HG02970 (cell line): Measurements from ENCODE around the gene UTP4.
"Not testable (repeated sequence)": the region's sequence is repeated elsewhere in the genome, so short reads cannot be mapped to it uniquely, and the experiment has no call there.

ENCODE experiments used
- ATAC-seq: cut with Tn5 transposase; IDR thresholded peaks from one replicate; pipeline ENCODE4 v1.9.1; 2021; ENCODE audit warnings: mild to moderate bottlenecking, moderate library complexity, moderate number of reproducible peaks; ENCODE audit not compliant: unreplicated experiment, low FRiP score

The UTP4 gene

GRCh38 chr16:69126801-69127200 is 5.6 kb upstream of the UTP4 start:
- not testable (repeated sequence) for ATAC-seq

- ATAC-seq: no peak
These were observed 4.4 kb upstream of the UTP4 start for GRCh38 chr16:69127966-69128510.

DNA sequence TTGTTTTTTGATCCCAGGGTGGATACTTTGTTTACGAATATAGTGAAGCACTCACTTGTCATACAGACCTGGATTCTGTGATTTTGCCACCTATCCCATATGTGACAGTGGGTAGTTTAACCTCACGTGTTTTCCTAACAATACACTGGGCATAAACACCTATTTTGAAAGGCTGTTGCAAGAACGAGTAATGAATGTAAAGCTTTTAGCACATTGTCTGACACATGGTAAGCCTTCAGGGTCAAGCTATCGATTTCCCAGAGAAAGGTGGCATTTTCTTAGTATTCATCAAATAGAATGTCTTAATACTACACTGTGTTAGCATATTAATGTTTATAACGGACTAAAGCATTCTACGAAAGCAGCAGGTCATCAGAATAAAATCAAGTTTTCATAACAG is 2.0 kb upstream of the UTP4 start:
- no peak for ATAC-seq

DNA sequence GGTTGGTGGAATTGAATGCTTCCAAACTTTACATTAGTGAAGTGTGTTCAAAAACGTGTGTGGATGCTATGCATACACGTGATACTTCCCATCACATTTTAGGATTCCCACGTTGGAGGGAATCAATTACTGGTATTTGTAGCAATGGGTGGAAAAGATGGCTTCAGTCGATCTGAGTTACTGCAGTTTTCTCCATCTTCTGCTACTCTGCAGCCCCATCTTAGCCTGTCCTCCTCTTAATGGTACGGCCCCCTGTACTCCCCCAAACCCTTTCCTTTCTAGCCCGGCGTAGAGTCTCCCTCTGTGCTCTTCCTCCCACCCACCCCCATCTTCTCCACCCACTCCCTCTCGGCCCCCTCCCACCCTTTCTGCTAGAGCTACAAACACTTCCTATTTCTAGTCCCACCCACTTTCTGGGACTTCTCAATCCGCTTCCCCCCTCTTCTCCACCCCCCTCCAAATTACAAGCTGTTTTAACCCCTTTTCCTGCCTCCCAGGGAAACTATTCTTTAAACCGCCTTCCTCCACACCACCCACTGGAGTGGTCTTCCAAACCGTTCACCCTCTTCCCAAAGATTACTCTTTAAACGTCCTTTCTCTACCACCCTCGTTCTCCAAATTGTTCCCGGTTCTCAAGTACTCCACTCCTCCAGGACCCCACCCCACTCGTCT is 1.1 kb upstream of the UTP4 start:
- no peak for ATAC-seq

GRCh38 chr16:69131839-69132423 is 518 bp upstream of the UTP4 start:
- peak; percentile 36 for ATAC-seq

DNA sequence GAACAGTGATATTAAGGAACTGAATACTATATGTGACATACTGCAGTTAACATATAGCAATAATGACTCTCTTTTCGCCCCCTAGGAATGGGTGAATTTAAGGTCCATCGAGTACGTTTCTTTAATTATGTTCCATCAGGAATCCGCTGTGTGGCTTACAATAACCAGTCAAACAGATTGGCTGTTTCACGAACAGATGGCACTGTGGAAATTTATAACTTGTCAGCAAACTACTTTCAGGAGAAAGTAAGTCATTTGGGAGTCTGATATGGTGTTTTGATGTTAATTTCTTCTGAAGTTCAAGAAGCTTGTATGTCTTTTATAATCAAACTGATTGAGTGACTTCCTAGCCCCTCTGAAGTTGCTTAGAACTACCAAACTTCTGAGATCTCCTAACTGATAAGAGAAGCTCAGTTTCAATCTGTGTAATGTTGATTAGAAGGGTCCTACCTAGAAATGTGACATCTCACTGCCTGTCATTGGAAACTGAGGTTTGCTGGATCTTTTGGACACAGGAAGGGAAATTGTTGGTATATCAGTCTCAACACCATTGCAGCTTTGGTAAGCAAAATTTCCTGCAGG is 1.0 kb downstream of the UTP4 start:
- ATAC-seq: no peak

DNA sequence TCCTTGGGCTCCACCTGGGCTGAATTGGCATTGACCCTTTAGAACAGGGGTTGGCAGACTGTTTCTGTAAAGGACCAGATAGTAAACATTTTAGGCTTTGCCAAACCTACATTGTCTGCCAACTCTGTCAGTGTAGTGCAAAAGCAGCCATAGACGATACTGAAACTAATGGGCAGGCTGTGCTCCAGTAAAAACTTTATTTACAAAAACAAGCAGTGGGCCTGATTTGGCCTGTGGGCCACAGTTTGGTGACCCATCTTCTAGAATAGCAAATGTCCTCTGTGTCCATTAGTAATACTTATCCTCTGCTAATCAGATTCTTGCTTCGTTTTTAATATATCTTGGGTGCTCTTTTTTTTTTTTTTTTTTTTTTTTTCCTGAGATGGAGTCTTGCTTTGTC is 6.2 kb downstream of the UTP4 start:
- ATAC-seq: no peak

GRCh38 chr16:69139464-69139863 is 7.0 kb downstream of the UTP4 start:
- not testable (repeated sequence) for ATAC-seq

GRCh38 chr16:69141014-69141413 is 8.6 kb downstream of the UTP4 start:
- no peak for ATAC-seq

GRCh38 chr16:69141936-69142335 is 9.5 kb downstream of the UTP4 start:
- no peak for ATAC-seq

DNA sequence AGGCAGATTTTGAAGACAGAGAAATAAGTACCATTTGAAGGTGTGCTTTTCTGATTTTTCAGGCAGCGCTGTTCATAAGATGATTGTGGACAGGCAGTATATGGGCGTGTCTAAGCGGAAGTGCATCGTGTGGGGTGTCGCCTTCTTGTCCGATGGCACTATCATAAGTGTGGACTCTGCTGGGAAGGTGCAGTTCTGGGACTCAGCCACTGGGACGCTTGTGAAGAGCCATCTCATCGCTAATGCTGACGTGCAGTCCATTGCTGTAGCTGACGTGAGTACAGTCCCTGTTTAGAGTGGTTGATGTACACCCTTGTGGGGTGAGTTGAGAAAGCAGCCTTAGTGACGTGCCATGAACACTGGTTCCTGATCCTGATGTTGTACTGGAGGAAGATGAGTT is 10.7 kb downstream of the UTP4 start:
- ATAC-seq: no peak

- no peak for ATAC-seq
These were observed 13.2 kb downstream of the UTP4 start for GRCh38 chr16:69145658-69146057.

DNA sequence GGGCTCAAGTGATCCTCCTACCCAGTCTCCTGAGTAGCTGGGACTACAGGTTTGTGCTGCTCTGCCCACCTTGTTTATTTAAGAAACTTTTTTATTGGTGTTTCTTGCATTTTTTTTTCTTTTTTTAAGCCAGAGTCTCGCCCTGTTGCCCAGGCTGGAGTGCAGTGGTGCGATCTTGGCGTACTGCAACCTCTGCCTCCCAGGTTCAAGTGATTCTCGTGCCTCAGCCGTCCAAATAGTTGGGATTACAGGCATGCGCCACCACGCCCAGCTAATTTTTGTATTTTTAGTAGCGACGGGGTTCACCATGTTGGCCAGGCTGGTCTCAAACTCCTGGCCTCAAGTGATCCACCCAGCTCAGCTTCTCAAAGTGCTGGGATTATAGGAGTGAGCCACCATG is 17.2 kb downstream of the UTP4 start:
- ATAC-seq: not testable (repeated sequence)

DNA sequence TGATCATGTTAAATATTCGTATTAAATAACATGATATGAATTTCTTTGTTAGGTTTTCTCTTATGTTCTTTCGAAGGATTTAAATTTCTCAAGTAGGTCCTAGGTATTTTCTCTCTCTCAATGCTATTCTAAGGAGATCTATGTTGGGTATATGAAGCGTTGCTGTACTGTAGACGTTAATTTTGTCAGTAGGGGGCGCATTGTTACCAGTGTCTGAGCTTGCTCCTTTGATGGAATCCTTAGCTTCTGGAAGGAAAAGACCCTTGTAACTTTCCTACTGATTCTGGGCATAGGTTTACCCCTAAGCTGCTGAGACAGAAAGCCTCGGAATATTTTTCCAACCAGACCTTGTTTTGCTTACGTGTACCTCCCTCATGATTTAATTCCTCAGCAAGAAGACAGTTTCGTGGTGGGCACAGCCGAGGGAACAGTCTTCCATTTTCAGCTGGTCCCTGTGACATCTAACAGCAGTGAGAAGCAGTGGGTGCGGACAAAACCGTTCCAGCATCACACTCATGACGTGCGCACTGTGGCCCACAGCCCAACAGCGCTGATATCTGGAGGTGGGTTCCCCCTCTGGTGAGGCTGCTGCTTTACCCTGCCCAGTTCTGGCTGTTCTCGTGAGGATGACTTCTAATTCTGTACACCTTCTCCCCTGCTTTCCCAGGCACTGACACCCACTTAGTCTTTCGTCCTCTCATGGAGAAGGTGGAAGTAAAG is 17.9 kb downstream of the UTP4 start:
- ATAC-seq: no peak

GRCh38 chr16:69157196-69157595 is 24.7 kb downstream of the UTP4 start:
- no peak for ATAC-seq

DNA sequence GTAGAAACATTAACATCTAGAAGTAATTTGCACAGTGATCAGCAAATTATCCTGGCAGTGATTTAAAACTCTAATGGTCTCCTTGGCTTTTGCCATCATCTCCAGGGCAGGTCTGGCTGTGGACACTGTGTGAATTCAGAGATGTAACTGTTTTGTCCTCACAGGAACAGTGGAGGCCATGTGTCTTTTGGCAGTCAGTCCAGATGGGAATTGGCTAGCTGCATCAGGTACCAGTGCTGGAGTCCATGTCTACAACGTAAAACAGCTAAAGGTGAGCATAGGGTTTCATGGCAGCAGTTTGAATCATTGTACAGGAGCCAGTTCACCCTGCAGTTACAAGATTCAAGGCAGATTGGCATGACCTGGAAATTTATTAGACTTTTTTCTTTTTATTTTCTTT is 27.7 kb downstream of the UTP4 start:
- no peak for ATAC-seq

GRCh38 chr16:69165584-69165983 is 33.1 kb downstream of the UTP4 start:
- ATAC-seq: no peak

DNA sequence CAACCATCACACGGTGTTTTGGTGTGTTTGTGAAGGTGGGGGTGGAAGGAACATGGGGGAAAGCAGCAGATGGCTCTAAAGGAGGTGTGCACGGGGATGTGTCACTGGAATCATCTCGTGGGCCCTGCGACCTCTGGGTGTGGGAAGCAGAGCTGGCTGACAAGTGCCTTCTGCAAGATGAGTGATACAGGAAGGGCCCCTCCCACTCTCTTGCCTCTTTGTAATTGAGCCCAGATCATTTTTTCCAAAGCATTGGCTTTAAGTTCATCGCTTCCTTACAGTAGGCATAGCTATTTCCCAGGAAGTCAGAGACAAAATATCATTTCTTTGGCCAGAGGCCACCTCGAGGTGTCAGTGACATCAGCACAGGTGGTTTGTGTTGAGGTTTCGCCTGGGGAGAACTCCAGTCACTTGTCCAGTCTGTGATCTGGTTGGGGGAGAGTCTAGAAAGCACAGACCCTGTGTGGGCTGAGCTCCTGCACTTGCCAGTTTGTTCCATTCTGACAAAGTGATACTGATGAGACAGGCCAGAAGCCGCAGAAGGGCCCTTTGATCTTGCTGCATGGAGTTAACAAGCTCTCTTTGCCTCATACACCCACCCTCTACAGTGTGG is 33.9 kb downstream of the UTP4 start:
- no peak for ATAC-seq

GRCh38 chr16:69166946-69167930 is 34.8 kb downstream of the UTP4 start:
- no peak for ATAC-seq

DNA sequence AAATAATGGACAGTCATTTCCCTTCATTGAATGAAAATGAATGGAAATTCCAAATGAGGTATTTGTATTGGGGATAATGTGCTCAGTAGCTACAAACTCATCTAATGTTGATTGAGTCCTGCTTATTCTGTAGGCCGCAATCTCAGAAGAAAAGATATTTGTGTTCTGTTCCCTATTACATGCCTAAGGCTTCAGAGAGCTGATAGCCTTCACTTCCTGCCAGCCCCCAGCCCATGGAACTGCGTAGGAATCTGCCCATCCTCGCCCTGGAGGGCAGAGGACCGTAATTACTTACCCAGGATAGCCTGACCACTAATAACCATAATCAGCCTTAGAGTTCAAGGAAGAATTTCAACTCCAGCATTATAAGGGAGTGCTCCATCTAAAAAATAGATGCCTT is 36.6 kb downstream of the UTP4 start:
- no peak for ATAC-seq
